ENCODE measurements around the gene SIGLEC7.
"Not testable (repeated sequence)": the region's sequence is repeated elsewhere in the genome, so short reads cannot be mapped to it uniquely, and the experiment has no call there.

The SIGLEC7 gene

GRCh38 chr19:51141181-51141580 lies 920 bp upstream of the SIGLEC7 start:
- no peak overlapping the region for H3K4me3 ChIP-seq (ENCODE audit: low read depth, low read length)
- DNase-seq (ENCODE audit: low read depth), result no peak
- in situ Hi-C loops (cut with HindIII; ENCODE audit: low sequenced_read_pairs), result no loop called here
- no peak for TF ChIP-seq CTCF (IDR thresholded peaks at IDR 0.05; ENCODE audit: low read depth, low read length, missing control alignments)

GRCh38 chr19:51142809-51143475 lies 841 bp downstream of the SIGLEC7 start:
- not testable (repeated sequence) for DNase-seq (ENCODE audit: low read depth); H3K4me3 ChIP-seq (ENCODE audit: low read depth, low read length)

GRCh38 chr19:51143486-51143885 lies 1.4 kb downstream of the SIGLEC7 start:
- no peak for DNase-seq (ENCODE audit: low read depth)
- TF ChIP-seq CTCF (IDR thresholded peaks at IDR 0.05; ENCODE audit: low read depth, low read length, missing control alignments), result no peak
- no peak overlapping the region for H3K4me3 ChIP-seq (ENCODE audit: low read depth, low read length)
- in situ Hi-C loops (cut with HindIII; ENCODE audit: low sequenced_read_pairs), result no loop called here

More at GRCh38 chr19:51142809-51143475, 841 bp downstream of the SIGLEC7 start:
- in situ Hi-C loops (cut with HindIII; ENCODE audit: low sequenced_read_pairs), result not testable (repeated sequence)

GRCh38 chr19:51144482-51145045 lies 2.5 kb downstream of the SIGLEC7 start:
- no peak for DNase-seq (ENCODE audit: low read depth)
- TF ChIP-seq CTCF (IDR thresholded peaks at IDR 0.05; ENCODE audit: low read depth, low read length, missing control alignments), result no peak
- H3K4me3 ChIP-seq (ENCODE audit: low read depth, low read length), result no peak overlapping the region
- in situ Hi-C loops (cut with HindIII; ENCODE audit: low sequenced_read_pairs), result no loop called here

GRCh38 chr19:51145916-51146493 lies 3.9 kb downstream of the SIGLEC7 start:
- H3K4me3 ChIP-seq (ENCODE audit: low read depth, low read length), result no peak overlapping the region
- in situ Hi-C loops (cut with HindIII; ENCODE audit: low sequenced_read_pairs), result no loop called here
- no peak for DNase-seq (ENCODE audit: low read depth)
- no peak for TF ChIP-seq CTCF (IDR thresholded peaks at IDR 0.05; ENCODE audit: low read depth, low read length, missing control alignments)

GRCh38 chr19:51146751-51147150 lies 4.7 kb downstream of the SIGLEC7 start:
- H3K4me3 ChIP-seq (ENCODE audit: low read depth, low read length), result no peak overlapping the region
- DNase-seq (ENCODE audit: low read depth), result no peak
- in situ Hi-C loops (cut with HindIII; ENCODE audit: low sequenced_read_pairs), result no loop called here
- TF ChIP-seq CTCF (IDR thresholded peaks at IDR 0.05; ENCODE audit: low read depth, low read length, missing control alignments), result no peak

GRCh38 chr19:51147663-51148062 lies 5.6 kb downstream of the SIGLEC7 start:
- in situ Hi-C loops (cut with HindIII; ENCODE audit: low sequenced_read_pairs), result no loop called here
- H3K4me3 ChIP-seq (ENCODE audit: low read depth, low read length), result no peak overlapping the region
- no peak for DNase-seq (ENCODE audit: low read depth)
- no peak for TF ChIP-seq CTCF (IDR thresholded peaks at IDR 0.05; ENCODE audit: low read depth, low read length, missing control alignments)
